Caco-2 (cell line): ENCODE results near the gene NOL3. TPM values are rescaled to one million over a fixed set of nuclear protein-coding genes. Genes with fewer than 3 reads are reported as not detected.

Source experiments
- BruUV-seq: library from RNA; stranded (reverse); fragments of 400-500 nt; replicated peaks from 2 replicates; lab custom pipeline; 2021; lab: Mats Ljungman, UMichigan
- CTCF ChIA-PET: fragments of 300-600 bp; sonication (Branson Sonifier 250); formaldehyde crosslinking; loops from one replicate; lab custom pipeline; 2022; ENCODE audit warnings: antibody characterized with exemption; lab: Charles Lee
- POLR2A ChIA-PET: fragments of 300-600 bp; sonication (Branson Sonifier 250); formaldehyde crosslinking; loops from one replicate; lab custom pipeline; 2022; ENCODE audit warnings: antibody characterized with exemption; lab: Charles Lee
- DNase-seq, 2 experiments: peaks; one replicate each; pipeline versions ENCODE4 v3.0.0 to v3.0.0-alpha.2; 2020 to 2022
- H3K27me3 ChIP-seq: replicated peaks from 2 replicates; pipeline ENCODE4 v1.6.0; 2011; ENCODE audit warnings: low read length; ENCODE audit not compliant: control insufficient read depth, insufficient read depth
- H3K36me3 ChIP-seq: 2 replicates; pipeline ENCODE4 v1.5.1; 2011; ENCODE audit warnings: low read length; ENCODE audit not compliant: control insufficient read depth, insufficient read depth
- H3K4me1 ChIP-seq: fragments of 250-450 bp; sonication (Bioruptor Pico); 2 replicates; pipeline ENCODE4 v1.5.1; 2020; ENCODE audit warnings: mild to moderate bottlenecking
- H3K4me3 ChIP-seq: 2 replicates; pipeline ENCODE4 v1.5.1; 2011; ENCODE audit warnings: low read depth, mild to moderate bottlenecking, control low read depth, low read length
- H3K9me3 ChIP-seq: fragments of 250-450 bp; sonication (Bioruptor Pico); 2 replicates; pipeline ENCODE4 v1.5.1; 2020; ENCODE audit warnings: mild to moderate bottlenecking, moderate library complexity
- H3K27ac Mint-ChIP-seq: one replicate; pipeline ENCODE4 v1.8.0; 2022; ENCODE audit warnings: mixed read lengths; ENCODE audit not compliant: unreplicated experiment
- H3K27me3 Mint-ChIP-seq: one replicate; pipeline ENCODE4 v1.8.0; 2022; ENCODE audit warnings: mixed read lengths; ENCODE audit not compliant: insufficient read depth, unreplicated experiment
- H3K36me3 Mint-ChIP-seq: one replicate; pipeline ENCODE4 v1.8.0; 2022; ENCODE audit warnings: mild to moderate bottlenecking, mixed read lengths; ENCODE audit not compliant: insufficient read depth, unreplicated experiment
- H3K4me1 Mint-ChIP-seq: one replicate; pipeline ENCODE4 v1.8.0; 2022; ENCODE audit warnings: low read depth, mixed read lengths; ENCODE audit not compliant: unreplicated experiment
- H3K4me3 Mint-ChIP-seq: one replicate; pipeline ENCODE4 v1.8.0; 2022; ENCODE audit warnings: mild to moderate bottlenecking, moderate library complexity, mixed read lengths; ENCODE audit not compliant: unreplicated experiment
- H3K9me3 Mint-ChIP-seq: one replicate; pipeline ENCODE4 v1.8.0; 2022; ENCODE audit warnings: mixed read lengths; ENCODE audit not compliant: unreplicated experiment
- CTCF ChIP-seq, 2 experiments: fragments of 200-600 bp in 1 of 2; IDR thresholded peaks; 1 replicate in 1 of 2; 2 replicates in 1 of 2; pipeline versions ENCODE4 v1.5.1 to v1.8.0; 2011 to 2022; ENCODE audit warnings: antibody characterized with exemption in 1 of 2, control low read depth in 1 of 2, inconsistent platforms in 1 of 2, low read depth in 1 of 2, low read length in 1 of 2, mild to moderate bottlenecking in 1 of 2, moderate library complexity in 1 of 2; ENCODE audit not compliant: insufficient read depth in 1 of 2, severe bottlenecking in 1 of 2, unreplicated experiment in 1 of 2
- intact Hi-C: fragments of 100-400 bp; cut with micrococcal nuclease; formaldehyde crosslinking; loops from one replicate; pipeline ENCODE4 v1.10.0; 2022; ENCODE audit not compliant: unreplicated experiment
- total RNA-seq: library from RNA; stranded (reverse); gene quantifications from 2 replicates; pipeline ENCODE4 v1.2.3, GENCODE V29; 2022

Gene NOL3
- total RNA-seq, 1 experiment from 2014 or later, result 17.4 TPM

- H3K27me3 ChIP-seq, result no peaks in the 10 kb centered on the region
- H3K27me3 Mint-ChIP-seq, result peaks cover 3% of the 10 kb centered on the region
- H3K36me3 ChIP-seq, result peaks cover 9% of the 10 kb centered on the region
- H3K4me1 ChIP-seq, result peaks cover 33% of the 10 kb centered on the region
- TF ChIP-seq CTCF (IDR thresholded peaks at IDR 0.05; ENCODE audit: insufficient read depth in 1 of 2, low read depth in 1 of 2, low read length in 1 of 2, severe bottlenecking in 1 of 2, unreplicated experiment in 1 of 2), result no peak
- ChIA-PET CTCF (no interaction called here), POLR2A (no interaction called here)
- H3K27ac Mint-ChIP-seq, result no peak within 1 kb of the TSS
- no peaks in the 10 kb centered on the region for H3K9me3 Mint-ChIP-seq
- H3K4me3 Mint-ChIP-seq, result no peak within 1 kb of the TSS
- H3K4me3 ChIP-seq, result no peak within 1 kb of the TSS
- BruUV-seq, result no TSS peak
- intact Hi-C loops, result no loop called here
- no peak for DNase-seq
- peaks cover 14% of the 10 kb centered on the region for H3K4me1 Mint-ChIP-seq
- peaks cover 33% of the 10 kb centered on the region for H3K36me3 Mint-ChIP-seq
- H3K9me3 ChIP-seq, result no peaks in the 10 kb centered on the region
These were observed 19.7 kb downstream of the NOL3 start, which contains the start of gene EXOC3L1 for GRCh38 chr16:67190041-67190440. Gene EXOC3L1, minus strand, starts transcription at chr16:67190136. Its CDS starts 460 bp downstream, at chr16:67189676.

DNA sequence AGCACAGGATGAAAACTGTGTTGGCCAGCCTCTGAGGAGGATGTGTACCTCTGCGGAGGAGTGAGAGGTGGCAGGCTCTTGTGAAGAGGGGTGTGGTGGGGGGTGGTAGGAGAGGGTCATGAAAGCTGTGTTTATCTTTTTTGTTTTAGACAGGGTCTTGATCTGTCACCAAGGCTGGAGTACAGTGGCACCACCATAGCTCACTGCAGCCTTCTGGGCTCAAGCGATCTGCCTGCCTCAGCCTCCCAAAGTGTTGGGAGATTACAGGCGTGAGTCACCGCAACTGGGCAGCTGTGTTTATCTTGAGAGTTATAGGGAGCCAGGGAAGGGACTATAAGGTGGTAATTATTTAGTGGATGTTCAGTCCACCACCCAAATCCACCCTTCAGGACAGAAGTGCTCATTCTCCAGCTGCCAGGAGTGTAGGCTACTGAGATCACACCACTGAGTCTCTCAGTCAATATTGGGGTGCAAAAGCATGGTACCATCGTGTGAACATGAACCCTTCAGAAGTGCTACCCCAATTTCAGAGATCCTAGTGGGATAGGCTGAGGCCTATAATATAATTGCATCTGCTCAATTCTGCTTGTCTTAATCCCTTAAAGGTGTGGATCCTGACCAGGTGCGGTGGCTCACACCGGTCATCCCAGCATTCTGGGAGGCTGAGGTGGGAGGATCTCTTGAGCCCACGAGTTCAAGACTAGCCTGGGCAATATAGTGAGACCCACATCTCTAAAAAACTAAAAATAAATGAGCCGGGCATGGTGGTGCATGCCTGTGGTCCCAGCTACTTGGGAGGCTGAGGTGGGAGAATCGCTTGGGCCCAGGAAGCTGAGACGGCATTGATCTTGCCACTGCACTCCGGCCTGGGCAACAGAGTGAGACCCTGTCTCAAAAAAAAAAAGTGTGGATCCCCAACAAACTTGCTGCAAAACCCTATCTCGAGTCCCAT is 20.4 kb downstream of the NOL3 start:
- intact Hi-C loops, result no loop called here
- no TSS peak for BruUV-seq
- CTCF ChIA-PET, result no interaction called here
- H3K4me1 Mint-ChIP-seq, result peaks cover 10% of the 10 kb centered on the region
- no peaks in the 10 kb centered on the region for H3K27me3 Mint-ChIP-seq
- peak overlapping the region; percentile 54 for H3K27ac Mint-ChIP-seq
- TF ChIP-seq CTCF (IDR thresholded peaks at IDR 0.05; ENCODE audit: insufficient read depth in 1 of 2, low read depth in 1 of 2, low read length in 1 of 2, severe bottlenecking in 1 of 2, unreplicated experiment in 1 of 2), result no peak
- Histone ChIP-seq H3K36me3 (peaks cover 9% of the 10 kb centered on the region), H3K9me3 (no peaks in the 10 kb centered on the region), H3K27me3 (no peaks in the 10 kb centered on the region), H3K4me3 (no peak overlapping the region), H3K4me1 (peaks cover 26% of the 10 kb centered on the region)
- DNase-seq, result no peak
- H3K36me3 Mint-ChIP-seq, result peaks cover 33% of the 10 kb centered on the region
- H3K9me3 Mint-ChIP-seq, result no peaks in the 10 kb centered on the region
- POLR2A ChIA-PET, result no interaction called here
- H3K4me3 Mint-ChIP-seq, result peak overlapping the region; percentile 77

DNA sequence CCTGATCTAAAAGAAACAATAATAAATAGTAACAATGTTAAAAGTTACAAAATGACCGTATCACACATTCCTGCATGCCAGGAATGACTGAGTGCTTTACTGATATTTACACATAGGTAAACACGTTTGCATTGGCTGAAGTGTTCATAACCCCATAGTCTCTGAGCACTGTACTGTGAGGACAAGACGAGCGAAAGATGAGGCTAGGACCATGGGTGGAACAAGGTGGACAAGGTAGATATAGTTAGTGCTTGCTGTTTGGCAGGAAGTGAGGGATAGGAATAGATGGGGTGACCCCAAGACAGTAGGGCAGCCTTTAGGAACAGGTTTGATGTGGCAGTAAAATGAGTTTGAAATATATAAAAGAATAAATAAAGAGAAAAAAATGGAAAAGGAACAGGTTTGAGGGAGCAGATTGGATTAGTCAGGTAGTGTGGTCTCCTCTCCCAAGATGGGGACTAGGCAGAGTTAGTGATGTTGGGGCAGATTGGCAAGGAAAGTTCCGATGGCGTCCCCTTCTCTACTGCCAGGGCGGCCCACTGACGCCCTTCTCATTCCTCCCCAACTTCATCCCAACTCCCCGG is 21.2 kb downstream of the NOL3 start:
- Mint-ChIP-seq H3K36me3 (peaks cover 41% of the 10 kb centered on the region), H3K27me3 (no peaks in the 10 kb centered on the region), H3K27ac (peak overlapping the region; percentile 54), H3K9me3 (no peaks in the 10 kb centered on the region), H3K4me1 (peaks cover 18% of the 10 kb centered on the region), H3K4me3 (peak overlapping the region; percentile 77)
- Histone ChIP-seq H3K9me3 (no peaks in the 10 kb centered on the region), H3K4me1 (peaks cover 22% of the 10 kb centered on the region), H3K36me3 (peaks cover 11% of the 10 kb centered on the region), H3K4me3 (peak overlapping the region; percentile 90), H3K27me3 (no peaks in the 10 kb centered on the region)
- BruUV-seq, result no TSS peak
- TF ChIP-seq CTCF (IDR thresholded peaks at IDR 0.05; ENCODE audit: insufficient read depth in 1 of 2, low read depth in 1 of 2, low read length in 1 of 2, severe bottlenecking in 1 of 2, unreplicated experiment in 1 of 2), result no peak
- CTCF ChIA-PET, result no interaction called here
- intact Hi-C loops, result no loop called here
- POLR2A ChIA-PET, result no interaction called here
- DNase-seq, result no peak
